GM23338 (cell line): ENCODE measurements around the gene RBP3. TPM values are rescaled to one million over a fixed set of nuclear protein-coding genes. Genes with fewer than 3 reads are reported as not detected.

ENCODE experiments used
- ATAC-seq: fragments of 200-7000 bp; cut with Tn5 transposase; 3 replicates; pipeline ENCODE4 v1.9.1; 2020
- DNase-seq: peaks from one replicate; pipeline ENCODE4 v3.0.0-alpha.2; 2015; ENCODE audit warnings: low spot score
- H2AFZ ChIP-seq: fragments of 200-600 bp; sonication (generic); 2 replicates; pipeline ENCODE4 v1.8.0; 2016; ENCODE audit warnings: antibody characterized with exemption, mild to moderate bottlenecking, moderate library complexity
- H3F3A ChIP-seq: fragments of 200-600 bp; sonication (generic); replicated peaks from 2 replicates; pipeline ENCODE4 v1.8.0; 2017; ENCODE audit warnings: antibody characterized with exemption, mixed run types, low read depth
- H3K27ac ChIP-seq: fragments of 200-600 bp; sonication (generic); 2 replicates; pipeline ENCODE4 v1.6.1; 2016; ENCODE audit warnings: low read depth
- H3K27me3 ChIP-seq: fragments of 200-600 bp; sonication (generic); 2 replicates; pipeline ENCODE4 v1.8.0; 2016; ENCODE audit warnings: mild to moderate bottlenecking, mixed run types, moderate library complexity; ENCODE audit not compliant: insufficient read depth
- H3K36me3 ChIP-seq: fragments of 200-600 bp; sonication (generic); 2 replicates; pipeline ENCODE4 v1.8.0; 2016; ENCODE audit warnings: mild to moderate bottlenecking; ENCODE audit not compliant: insufficient read depth
- H3K4me1 ChIP-seq: fragments of 200-600 bp; sonication (generic); 2 replicates; pipeline ENCODE4 v1.8.0; 2016; ENCODE audit warnings: mild to moderate bottlenecking, moderate library complexity; ENCODE audit not compliant: insufficient read depth
- H3K4me2 ChIP-seq: fragments of 200-600 bp; sonication (generic); 2 replicates; pipeline ENCODE4 v1.7.1; 2017; ENCODE audit warnings: mixed run types
- H3K4me3 ChIP-seq: fragments of 200-600 bp; sonication (generic); 2 replicates; pipeline ENCODE4 v1.6.1; 2016; ENCODE audit warnings: mixed run types
- H3K79me2 ChIP-seq: fragments of 200-600 bp; sonication (generic); replicated peaks from 2 replicates; pipeline ENCODE4 v1.8.0; 2017; ENCODE audit warnings: mild to moderate bottlenecking; ENCODE audit not compliant: insufficient read depth
- H3K9me2 ChIP-seq: fragments of 200-600 bp; sonication (generic); 2 replicates; pipeline ENCODE4 v1.8.0; 2017; ENCODE audit not compliant: insufficient read depth
- H4K20me1 ChIP-seq: fragments of 200-600 bp; sonication (generic); replicated peaks from 2 replicates; pipeline ENCODE4 v1.8.0; 2017; ENCODE audit warnings: mild to moderate bottlenecking; ENCODE audit not compliant: insufficient read depth
- H3K27ac Mint-ChIP-seq: 2 replicates; pipeline ENCODE4 v1.8.0; 2020; ENCODE audit warnings: inconsistent platforms, mild to moderate bottlenecking, moderate library complexity, mixed read lengths
- H3K27me3 Mint-ChIP-seq: 3 replicates; pipeline ENCODE4 v1.8.0; 2022; ENCODE audit warnings: low read depth, mild to moderate bottlenecking, moderate library complexity, mixed read lengths, inconsistent platforms; ENCODE audit not compliant: insufficient read depth, poor library complexity
- H3K36me3 Mint-ChIP-seq: 3 replicates; pipeline ENCODE4 v1.8.0; 2021; ENCODE audit warnings: low read depth, mild to moderate bottlenecking, inconsistent platforms, moderate library complexity, mixed read lengths
- H3K4me1 Mint-ChIP-seq: 3 replicates; pipeline ENCODE4 v1.8.0; 2020; ENCODE audit warnings: mild to moderate bottlenecking, inconsistent platforms, mixed read lengths
- H3K4me3 Mint-ChIP-seq: 3 replicates; pipeline ENCODE4 v1.8.0; 2021; ENCODE audit warnings: moderate library complexity, mild to moderate bottlenecking, inconsistent platforms, mixed read lengths
- H3K9me3 Mint-ChIP-seq: 3 replicates; pipeline ENCODE4 v1.8.0; 2020; ENCODE audit warnings: moderate library complexity, mild to moderate bottlenecking, inconsistent platforms, mixed read lengths
- CREB1 ChIP-seq: fragments of 250-450 bp; sonication (Bioruptor Pico); IDR thresholded peaks from 2 replicates; pipeline ENCODE4 v1.5.0; 2020; ENCODE audit warnings: low read depth, mild to moderate bottlenecking, moderate library complexity
- CTCF ChIP-seq, 2 experiments: fragments of 200-600 bp in 1 of 2; sonication (generic) in 1 of 2; conservative IDR thresholded peaks; 2 replicates each; pipeline versions ENCODE4 v1.5.1 to v1.6.1; 2016 to 2017; ENCODE audit warnings: antibody characterized with exemption in 2 of 2, low read depth in 2 of 2, mild to moderate bottlenecking in 2 of 2, moderate library complexity in 1 of 2
- ETS1 ChIP-seq: IDR thresholded peaks from 2 replicates; pipeline ENCODE4 v1.6.1; 2016; ENCODE audit warnings: antibody characterized with exemption
- EZH2phosphoT487 ChIP-seq: fragments of 200-600 bp; sonication (generic); IDR thresholded peaks from one replicate; pipeline ENCODE4 v1.8.1; 2018; ENCODE audit warnings: antibody characterized with exemption; ENCODE audit not compliant: unreplicated experiment
- NANOG ChIP-seq: IDR thresholded peaks from 2 replicates; pipeline ENCODE4 v1.6.1; 2016; ENCODE audit warnings: antibody characterized with exemption, borderline replicate concordance
- REST ChIP-seq: IDR thresholded peaks from one replicate; pipeline ENCODE4 v1.6.1; 2018; ENCODE audit warnings: antibody characterized with exemption; ENCODE audit not compliant: unreplicated experiment
- STAT1 ChIP-seq: IDR thresholded peaks from one replicate; pipeline ENCODE4 v1.6.1; 2016; ENCODE audit warnings: antibody characterized with exemption; ENCODE audit not compliant: unreplicated experiment
- ZNF114 ChIP-seq: fragments of 250-450 bp; sonication (Bioruptor Pico); IDR thresholded peaks from 2 replicates; pipeline ENCODE4 v1.5.0; 2020; ENCODE audit warnings: mild to moderate bottlenecking, moderate library complexity
- polyA plus RNA-seq: library from polyadenylated mRNA; unstranded; fragments of >200 nt; fragmentation: Nextera tagmentation; extraction: Ambion mirVana; gene quantifications from 2 replicates; pipeline ENCODE4 v1.2.1, GENCODE V29; 2016
- total RNA-seq: library from RNA; depleted of rRNA; stranded (reverse); fragments of >200 nt; shearing (Covaris generic); gene quantifications from 2 replicates; pipeline ENCODE4 v1.2.3, GENCODE V29; 2014
- TF ChIP-seq, protein P1 (sequence below): fragments of 250-450 bp; sonication (Bioruptor Pico); IDR thresholded peaks from 2 replicates; pipeline ENCODE4 v1.5.0; 2020; ENCODE audit warnings: mild to moderate bottlenecking, moderate library complexity

RBP3 gene
- total and polyA plus RNA-seq, 2 experiments from 2014 or later = not detected

GRCh38 chr10:47310090-47310505 lies 38.1 kb upstream of the RBP3 start:
- H3K4me1 Mint-ChIP-seq = peaks cover 15% of the 10 kb centered on the region; the same call in 2 of the 3 replicates
- H3K4me3 Mint-ChIP-seq = no peak overlapping the region
- no peak for DNase-seq
- Histone ChIP-seq H3K4me3 (no peak overlapping the region), H3F3A (no peaks in the 10 kb centered on the region), H2AFZ (no peak overlapping the region), H3K4me1 (no peaks in the 10 kb centered on the region), H3K4me2 (no peak overlapping the region), H3K9me2 (no peaks in the 10 kb centered on the region), H3K27me3 (no peaks in the 10 kb centered on the region), H3K27ac (no peak overlapping the region), H3K79me2 (no peaks in the 10 kb centered on the region), H4K20me1 (no peaks in the 10 kb centered on the region), H3K36me3 (no peaks in the 10 kb centered on the region)
- H3K9me3 Mint-ChIP-seq = no peaks in the 10 kb centered on the region
- H3K27ac Mint-ChIP-seq = no peak overlapping the region
- H3K27me3 Mint-ChIP-seq = peaks cover 8% of the 10 kb centered on the region
- TF ChIP-seq NANOG = no peak
- no peak for TF ChIP-seq CTCF (conservative IDR thresholded peaks at IDR 0.05; ENCODE audit: low read depth in 2 of 2)
- TF ChIP-seq ETS1 = no peak
- TF ChIP-seq STAT1 = no peak
- TF ChIP-seq CREB1 = no peak
- TF ChIP-seq, protein P1, sequence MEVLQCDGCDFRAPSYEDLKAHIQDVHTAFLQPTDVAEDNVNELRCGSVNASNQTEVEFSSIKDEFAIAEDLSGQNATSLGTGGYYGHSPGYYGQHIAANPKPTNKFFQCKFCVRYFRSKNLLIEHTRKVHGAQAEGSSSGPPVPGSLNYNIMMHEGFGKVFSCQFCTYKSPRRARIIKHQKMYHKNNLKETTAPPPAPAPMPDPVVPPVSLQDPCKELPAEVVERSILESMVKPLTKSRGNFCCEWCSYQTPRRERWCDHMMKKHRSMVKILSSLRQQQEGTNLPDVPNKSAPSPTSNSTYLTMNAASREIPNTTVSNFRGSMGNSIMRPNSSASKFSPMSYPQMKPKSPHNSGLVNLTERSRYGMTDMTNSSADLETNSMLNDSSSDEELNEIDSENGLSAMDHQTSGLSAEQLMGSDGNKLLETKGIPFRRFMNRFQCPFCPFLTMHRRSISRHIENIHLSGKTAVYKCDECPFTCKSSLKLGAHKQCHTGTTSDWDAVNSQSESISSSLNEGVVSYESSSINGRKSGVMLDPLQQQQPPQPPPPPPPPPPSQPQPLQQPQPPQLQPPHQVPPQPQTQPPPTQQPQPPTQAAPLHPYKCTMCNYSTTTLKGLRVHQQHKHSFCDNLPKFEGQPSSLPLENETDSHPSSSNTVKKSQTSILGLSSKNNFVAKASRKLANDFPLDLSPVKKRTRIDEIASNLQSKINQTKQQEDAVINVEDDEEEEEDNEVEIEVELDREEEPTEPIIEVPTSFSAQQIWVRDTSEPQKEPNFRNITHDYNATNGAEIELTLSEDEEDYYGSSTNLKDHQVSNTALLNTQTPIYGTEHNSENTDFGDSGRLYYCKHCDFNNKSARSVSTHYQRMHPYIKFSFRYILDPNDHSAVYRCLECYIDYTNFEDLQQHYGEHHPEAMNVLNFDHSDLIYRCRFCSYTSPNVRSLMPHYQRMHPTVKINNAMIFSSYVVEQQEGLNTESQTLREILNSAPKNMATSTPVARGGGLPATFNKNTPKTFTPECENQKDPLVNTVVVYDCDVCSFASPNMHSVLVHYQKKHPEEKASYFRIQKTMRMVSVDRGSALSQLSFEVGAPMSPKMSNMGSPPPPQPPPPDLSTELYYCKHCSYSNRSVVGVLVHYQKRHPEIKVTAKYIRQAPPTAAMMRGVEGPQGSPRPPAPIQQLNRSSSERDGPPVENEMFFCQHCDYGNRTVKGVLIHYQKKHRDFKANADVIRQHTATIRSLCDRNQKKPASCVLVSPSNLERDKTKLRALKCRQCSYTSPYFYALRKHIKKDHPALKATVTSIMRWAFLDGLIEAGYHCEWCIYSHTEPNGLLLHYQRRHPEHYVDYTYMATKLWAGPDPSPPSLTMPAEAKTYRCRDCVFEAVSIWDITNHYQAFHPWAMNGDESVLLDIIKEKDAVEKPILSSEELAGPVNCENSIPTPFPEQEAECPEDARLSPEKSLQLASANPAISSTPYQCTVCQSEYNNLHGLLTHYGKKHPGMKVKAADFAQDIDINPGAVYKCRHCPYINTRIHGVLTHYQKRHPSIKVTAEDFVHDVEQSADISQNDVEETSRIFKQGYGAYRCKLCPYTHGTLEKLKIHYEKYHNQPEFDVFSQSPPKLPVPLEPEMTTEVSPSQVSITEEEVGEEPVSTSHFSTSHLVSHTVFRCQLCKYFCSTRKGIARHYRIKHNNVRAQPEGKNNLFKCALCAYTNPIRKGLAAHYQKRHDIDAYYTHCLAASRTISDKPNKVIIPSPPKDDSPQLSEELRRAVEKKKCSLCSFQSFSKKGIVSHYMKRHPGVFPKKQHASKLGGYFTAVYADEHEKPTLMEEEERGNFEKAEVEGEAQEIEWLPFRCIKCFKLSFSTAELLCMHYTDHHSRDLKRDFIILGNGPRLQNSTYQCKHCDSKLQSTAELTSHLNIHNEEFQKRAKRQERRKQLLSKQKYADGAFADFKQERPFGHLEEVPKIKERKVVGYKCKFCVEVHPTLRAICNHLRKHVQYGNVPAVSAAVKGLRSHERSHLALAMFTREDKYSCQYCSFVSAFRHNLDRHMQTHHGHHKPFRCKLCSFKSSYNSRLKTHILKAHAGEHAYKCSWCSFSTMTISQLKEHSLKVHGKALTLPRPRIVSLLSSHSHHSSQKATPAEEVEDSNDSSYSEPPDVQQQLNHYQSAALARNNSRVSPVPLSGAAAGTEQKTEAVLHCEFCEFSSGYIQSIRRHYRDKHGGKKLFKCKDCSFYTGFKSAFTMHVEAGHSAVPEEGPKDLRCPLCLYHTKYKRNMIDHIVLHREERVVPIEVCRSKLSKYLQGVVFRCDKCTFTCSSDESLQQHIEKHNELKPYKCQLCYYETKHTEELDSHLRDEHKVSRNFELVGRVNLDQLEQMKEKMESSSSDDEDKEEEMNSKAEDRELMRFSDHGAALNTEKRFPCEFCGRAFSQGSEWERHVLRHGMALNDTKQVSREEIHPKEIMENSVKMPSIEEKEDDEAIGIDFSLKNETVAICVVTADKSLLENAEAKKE = no peak
- TF ChIP-seq ZNF114 (CRISPR knock-in tag) = no peak
- no peak for TF ChIP-seq REST
- no peak for TF ChIP-seq EZH2phosphoT487
- H3K36me3 Mint-ChIP-seq = no peaks in the 10 kb centered on the region
- ATAC-seq = no peak
